Measurements from ENCODE around the gene AK8.
"Not testable (repeated sequence)": the region's sequence is repeated elsewhere in the genome, so short reads cannot be mapped to it uniquely, and the experiment has no call there.

Gene AK8

DNA sequence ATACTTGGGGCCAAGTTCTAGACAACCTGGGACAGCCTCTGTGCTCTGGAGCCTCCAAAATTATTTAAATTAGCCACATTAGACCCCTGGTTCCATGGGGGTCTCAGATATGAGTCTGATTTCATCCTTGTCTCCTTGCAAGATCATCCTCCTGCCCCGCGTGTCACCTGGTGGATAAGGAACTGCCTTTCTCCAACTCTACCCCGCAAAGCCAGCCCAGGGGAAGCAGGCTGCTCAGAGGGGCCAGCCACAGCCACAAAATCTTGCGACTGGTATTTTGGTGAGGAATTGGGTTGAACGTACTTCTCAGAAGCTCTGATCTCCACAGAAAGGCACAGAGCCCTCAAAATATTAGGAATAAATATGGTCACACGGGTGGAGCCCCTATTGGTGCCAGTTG is 101.2 kb downstream of the AK8 start:
- TF ChIP-seq CTCF (IDR thresholded peaks at IDR 0.05): no peak
- no peak for TF ChIP-seq ZFX (IDR thresholded peaks at IDR 0.05; ENCODE audit: borderline replicate concordance)
- H3K27ac ChIP-seq: no peak overlapping the region

DNA sequence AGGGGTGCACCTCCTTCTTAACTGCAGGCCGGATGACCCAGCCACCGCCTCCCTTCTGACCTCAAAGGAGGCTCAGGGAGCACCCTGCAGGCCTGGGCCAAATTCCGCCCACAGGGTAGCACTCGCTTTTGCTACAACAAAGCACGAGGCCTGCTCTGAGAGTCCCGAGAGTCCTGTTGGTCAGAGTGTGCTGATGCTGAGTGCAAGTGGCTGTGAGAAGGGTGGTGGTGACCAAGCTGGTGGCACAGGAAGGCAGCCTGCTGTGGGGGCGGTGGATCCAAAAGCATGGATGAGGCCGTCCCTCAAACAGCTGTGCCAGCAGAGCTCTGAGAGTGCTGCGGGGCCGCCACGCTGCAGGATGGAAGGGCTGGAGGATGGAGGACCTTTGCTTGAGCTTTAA is 101.8 kb downstream of the AK8 start:
- TF ChIP-seq CTCF (IDR thresholded peaks at IDR 0.05): no peak
- TF ChIP-seq ZFX (IDR thresholded peaks at IDR 0.05; ENCODE audit: borderline replicate concordance): no peak

GRCh38 chr9:132775720-132776119 is 102.4 kb downstream of the AK8 start:
- H3K27ac ChIP-seq: no peak overlapping the region
- TF ChIP-seq CTCF (IDR thresholded peaks at IDR 0.05): no peak
- no peak for TF ChIP-seq ZFX (IDR thresholded peaks at IDR 0.05; ENCODE audit: borderline replicate concordance)

More for the DNA sequence above, 101.8 kb downstream of the AK8 start:
- H3K27ac ChIP-seq: no peak overlapping the region

GRCh38 chr9:132774886-132775285 is 103.2 kb downstream of the AK8 start:
- no peak overlapping the region for H3K27ac ChIP-seq
- TF ChIP-seq CTCF (IDR thresholded peaks at IDR 0.05): no peak
- no peak for TF ChIP-seq ZFX (IDR thresholded peaks at IDR 0.05; ENCODE audit: borderline replicate concordance)

DNA sequence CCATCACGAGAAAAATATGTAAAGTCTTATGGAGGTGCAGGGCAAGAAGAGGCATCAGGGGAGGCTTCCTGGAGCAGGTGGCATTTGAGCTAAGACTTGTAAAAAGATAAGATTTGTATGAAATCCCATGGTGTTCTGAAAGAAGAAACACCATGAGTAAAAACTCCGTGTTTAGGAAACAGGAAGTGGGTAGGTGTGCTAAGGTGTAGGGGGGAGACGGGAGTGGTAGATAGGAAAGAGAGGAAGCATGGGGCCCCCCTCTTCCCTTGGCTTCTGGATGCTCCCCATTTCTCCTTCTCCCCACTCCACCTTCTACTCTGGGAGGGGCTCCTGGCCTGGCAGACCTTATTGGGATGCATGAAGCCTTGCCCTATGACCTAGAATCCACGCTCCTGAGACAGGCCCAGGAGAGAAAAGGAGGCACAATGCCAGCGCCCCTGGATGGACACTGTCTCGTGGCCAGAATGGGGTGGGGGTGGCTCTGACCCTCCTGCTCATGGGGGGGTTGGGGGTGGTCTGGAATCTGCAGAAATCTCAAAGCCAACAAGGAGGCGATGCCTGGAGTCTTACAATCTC is 104.2 kb downstream of the AK8 start:
- TF ChIP-seq ZFX (IDR thresholded peaks at IDR 0.05; ENCODE audit: borderline replicate concordance) (no peak), CTCF (IDR thresholded peaks at IDR 0.05) (no peak)
- no peak overlapping the region for H3K27ac ChIP-seq

DNA sequence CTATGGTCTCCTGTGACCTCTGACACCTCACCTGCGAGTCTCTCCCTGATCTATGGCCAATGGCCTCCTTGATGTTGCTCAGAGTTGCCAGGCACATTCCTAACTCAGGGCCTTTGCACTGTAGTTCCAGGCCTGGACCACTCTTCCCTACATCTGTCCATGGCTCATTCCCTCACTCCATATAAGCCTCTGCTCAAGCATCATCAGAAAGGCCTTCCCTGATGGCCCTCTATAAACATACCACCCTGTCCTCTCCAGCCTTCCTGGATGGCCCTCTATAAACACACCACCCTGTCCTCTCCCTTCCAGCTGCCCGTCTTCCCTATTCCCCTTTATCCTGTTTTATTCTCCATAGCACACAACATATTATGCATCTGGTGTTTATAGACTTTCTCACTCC is 105.0 kb downstream of the AK8 start:
- TF ChIP-seq CTCF (IDR thresholded peaks at IDR 0.05) (no peak), ZFX (IDR thresholded peaks at IDR 0.05; ENCODE audit: borderline replicate concordance) (no peak)
- H3K27ac ChIP-seq: no peak overlapping the region

GRCh38 chr9:132771752-132772151 is 106.3 kb downstream of the AK8 start:
- not testable (repeated sequence) for H3K27ac ChIP-seq

DNA sequence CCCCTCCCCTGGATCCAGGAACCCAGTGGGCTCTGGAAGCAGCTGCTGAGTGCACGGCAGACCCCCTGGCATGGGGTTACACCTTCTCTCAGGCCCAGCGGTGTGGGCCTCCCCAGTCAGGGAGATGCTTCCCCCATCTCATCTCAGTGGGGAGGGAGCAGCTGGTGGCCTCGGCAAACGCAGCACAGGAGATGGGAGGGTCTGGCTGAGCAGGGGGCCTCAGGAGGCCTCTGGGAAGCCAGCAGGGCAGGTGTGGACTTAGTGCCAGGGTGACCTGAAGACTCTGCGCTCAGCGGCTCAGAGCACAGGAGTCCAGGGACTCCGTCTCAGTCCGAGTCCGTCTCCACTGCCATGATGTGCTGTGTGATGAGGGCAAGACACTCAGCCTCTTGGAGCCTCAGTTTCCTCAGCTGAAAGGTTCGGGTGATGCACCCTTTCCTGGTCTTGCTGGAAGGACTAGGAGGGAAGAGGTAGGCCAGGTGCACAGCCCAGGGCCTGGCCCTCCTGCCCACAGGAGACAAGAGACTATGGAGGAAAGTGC is 107.2 kb downstream of the AK8 start:
- no peak for TF ChIP-seq ZFX (IDR thresholded peaks at IDR 0.05; ENCODE audit: borderline replicate concordance)
- no peak for TF ChIP-seq CTCF (IDR thresholded peaks at IDR 0.05)

More for the DNA sequence above, 107.2 kb downstream of the AK8 start:
- H3K27ac ChIP-seq: no peak overlapping the region
